Dermis microvascular lymphatic vessel endothelial cell (primary cell): ENCODE data around the gene NCOA5. TPM values are rescaled to one million over a fixed set of nuclear protein-coding genes. Genes with fewer than 3 reads are reported as not detected.

Source experiments
- DNase-seq, 2 donors: peaks; one replicate each; pipeline versions ENCODE4 v3.0.0 to v3.0.0-alpha.2; 2010; ENCODE audit warnings: low read depth in 2 of 2
- total RNA-seq: library from RNA; depleted of rRNA; stranded (reverse); fragments of >200 nt; gene quantifications from 2 replicates; pipeline ENCODE4 v1.2.1, GENCODE V29; 2014

Gene NCOA5
- total RNA-seq, 1 donor from 2014 or later, result 9.0 TPM

GRCh38 chr20:46018112-46018511 lies 71.7 kb downstream of the NCOA5 start:
- no peak for DNase-seq

- no peak for DNase-seq
Measured at GRCh38 chr20:46017272-46017671, 72.5 kb downstream of the NCOA5 start.

GRCh38 chr20:46014517-46015396 lies 75.0 kb downstream of the NCOA5 start:
- no peak for DNase-seq

GRCh38 chr20:46013829-46014516 lies 75.8 kb downstream of the NCOA5 start:
- DNase-seq, result peak; percentile 6 to 47

- DNase-seq, result no peak
Measured at GRCh38 chr20:46013322-46013828, 76.4 kb downstream of the NCOA5 start.

GRCh38 chr20:46012921-46013320 lies 76.8 kb downstream of the NCOA5 start:
- DNase-seq, result no peak

GRCh38 chr20:46011631-46012482 lies 77.9 kb downstream of the NCOA5 start:
- peak in 1 of 2 donors; percentile 57 for DNase-seq

Other genes with a start within 250 kb of the NCOA5 start
- gene ACOT8, start 232.6 kb downstream of the NCOA5 start, total RNA-seq, result 26.8 and 36.0 TPM in 2 replicates
- gene ZSWIM3, start 232.3 kb downstream of the NCOA5 start, total RNA-seq, result 6.2 and 9.7 TPM in 2 replicates
- 2.8 and 4.7 TPM in 2 replicates for gene ZSWIM1, start 208.7 kb downstream of the NCOA5 start, total RNA-seq
- gene SPATA25, start 202.3 kb downstream of the NCOA5 start, total RNA-seq, result 0.51 and 1.0 TPM in 2 replicates
- gene NEURL2, start 198.8 kb downstream of the NCOA5 start, total RNA-seq, result 2.3 and 4.0 TPM in 2 replicates
- gene CTSA, start 198.6 kb downstream of the NCOA5 start, total RNA-seq, result 29.4 and 73.2 TPM in 2 replicates
- 2.8 and 3.5 TPM in 2 replicates for gene PLTP, start 177.8 kb downstream of the NCOA5 start, total RNA-seq
- gene PCIF1, start 155.3 kb downstream of the NCOA5 start, total RNA-seq, result 7.2 and 11.5 TPM in 2 replicates
- gene ZNF335, start 117.8 kb downstream of the NCOA5 start, total RNA-seq, result 6.0 and 9.0 TPM in 2 replicates
- gene MMP9, start 81.1 kb downstream of the NCOA5 start, total RNA-seq, result 0.13 TPM in 1 of 2 replicates, not detected in the other
- gene SLC12A5, start 60.7 kb downstream of the NCOA5 start, total RNA-seq, result 0.13 and 0.51 TPM in 2 replicates
- 9.1 and 10.9 TPM in 2 replicates for gene CD40, start 28.4 kb upstream of the NCOA5 start, total RNA-seq
- under 0.01 and 0.13 TPM in 2 replicates for gene CDH22, start 218.5 kb upstream of the NCOA5 start, total RNA-seq